Measurements from ENCODE around the gene CYB561A3. TPM values are rescaled to one million over a fixed set of nuclear protein-coding genes. Genes with fewer than 3 reads are reported as not detected.

The CYB561A3 gene
- total RNA-seq, 1 experiment from 2014 or later: 59.9 TPM

GRCh38 chr11:61302550-61302949 lies 59.1 kb downstream of the CYB561A3 start:
- DNase-seq (ENCODE audit: low read depth): no peak
- in situ Hi-C loops (cut with HindIII; ENCODE audit: low pct_unique_long_range_greater_than_20kb, low sequenced_read_pairs): no loop called here

Other genes starting within 250 kb of the CYB561A3 start
- 12.3 and 20.8 TPM in 2 replicates for gene VPS37C, start 200.5 kb downstream of the CYB561A3 start, total RNA-seq (2014; rRNA removed; shearing (Covaris generic); ENCODE audit: low replicate concordance)
- gene PGA3, start 158.4 kb downstream of the CYB561A3 start, total RNA-seq (2014; rRNA removed; shearing (Covaris generic); ENCODE audit: low replicate concordance): not detected in 2 replicates
- gene PGA4, start 139.5 kb downstream of the CYB561A3 start, total RNA-seq (2014; rRNA removed; shearing (Covaris generic); ENCODE audit: low replicate concordance): not detected in 2 replicates
- not detected in 2 replicates for gene PGA5, start 120.7 kb downstream of the CYB561A3 start, total RNA-seq (2014; rRNA removed; shearing (Covaris generic); ENCODE audit: low replicate concordance)
- not detected in 2 replicates for gene VWCE, start 66.6 kb downstream of the CYB561A3 start, total RNA-seq (2014; rRNA removed; shearing (Covaris generic); ENCODE audit: low replicate concordance)
- gene DDB1, start 28.8 kb downstream of the CYB561A3 start, total RNA-seq (2014; rRNA removed; shearing (Covaris generic); ENCODE audit: low replicate concordance): 151 and 154 TPM in 2 replicates
- gene TKFC, start 28.7 kb downstream of the CYB561A3 start, total RNA-seq (2014; rRNA removed; shearing (Covaris generic); ENCODE audit: low replicate concordance): 69.5 and 73.5 TPM in 2 replicates
- gene TMEM138, start 492 bp upstream of the CYB561A3 start, total RNA-seq (2014; rRNA removed; shearing (Covaris generic); ENCODE audit: low replicate concordance): 13.2 and 31.3 TPM in 2 replicates
- gene TMEM216, start 30.7 kb upstream of the CYB561A3 start, total RNA-seq (2014; rRNA removed; shearing (Covaris generic); ENCODE audit: low replicate concordance): 13.3 and 23.6 TPM in 2 replicates
- 24.5 and 44.8 TPM in 2 replicates for gene CPSF7, start 68.1 kb upstream of the CYB561A3 start, total RNA-seq (2014; rRNA removed; shearing (Covaris generic); ENCODE audit: low replicate concordance)
- 21.6 and 25.1 TPM in 2 replicates for gene SDHAF2, start 68.2 kb upstream of the CYB561A3 start, total RNA-seq (2014; rRNA removed; shearing (Covaris generic); ENCODE audit: low replicate concordance)
- not detected in 2 replicates for gene LRRC10B, start 146.9 kb upstream of the CYB561A3 start, total RNA-seq (2014; rRNA removed; shearing (Covaris generic); ENCODE audit: low replicate concordance)
- gene SYT7, start 219.2 kb upstream of the CYB561A3 start, total RNA-seq (2014; rRNA removed; shearing (Covaris generic); ENCODE audit: low replicate concordance): 0.41 and 2.0 TPM in 2 replicates

Measured in Caki2 (cell line).